Body of pancreas (tissue), 4 donors: ENCODE measurements around the gene ASRGL1.

Experiments used
- POLR2A ChIP-seq, 3 donors: fragments of 450-650 bp; IDR thresholded peaks; one replicate each; pipeline ENCODE4 v1.6.1; 2016; ENCODE audit warnings: antibody characterized with exemption in 3 of 3, mild to moderate bottlenecking in 2 of 3
- TF ChIP-seq, protein P1 (sequence below), 7 experiments: fragments of 450-650 bp in 4 of 7; fragments of 200-600 bp in 3 of 7; sonication (generic) in 3 of 7; IDR thresholded peaks; one replicate each; pipeline ENCODE4 v1.5.1; 2016 to 2019; ENCODE audit warnings: antibody characterized with exemption in 7 of 7

DNA sequence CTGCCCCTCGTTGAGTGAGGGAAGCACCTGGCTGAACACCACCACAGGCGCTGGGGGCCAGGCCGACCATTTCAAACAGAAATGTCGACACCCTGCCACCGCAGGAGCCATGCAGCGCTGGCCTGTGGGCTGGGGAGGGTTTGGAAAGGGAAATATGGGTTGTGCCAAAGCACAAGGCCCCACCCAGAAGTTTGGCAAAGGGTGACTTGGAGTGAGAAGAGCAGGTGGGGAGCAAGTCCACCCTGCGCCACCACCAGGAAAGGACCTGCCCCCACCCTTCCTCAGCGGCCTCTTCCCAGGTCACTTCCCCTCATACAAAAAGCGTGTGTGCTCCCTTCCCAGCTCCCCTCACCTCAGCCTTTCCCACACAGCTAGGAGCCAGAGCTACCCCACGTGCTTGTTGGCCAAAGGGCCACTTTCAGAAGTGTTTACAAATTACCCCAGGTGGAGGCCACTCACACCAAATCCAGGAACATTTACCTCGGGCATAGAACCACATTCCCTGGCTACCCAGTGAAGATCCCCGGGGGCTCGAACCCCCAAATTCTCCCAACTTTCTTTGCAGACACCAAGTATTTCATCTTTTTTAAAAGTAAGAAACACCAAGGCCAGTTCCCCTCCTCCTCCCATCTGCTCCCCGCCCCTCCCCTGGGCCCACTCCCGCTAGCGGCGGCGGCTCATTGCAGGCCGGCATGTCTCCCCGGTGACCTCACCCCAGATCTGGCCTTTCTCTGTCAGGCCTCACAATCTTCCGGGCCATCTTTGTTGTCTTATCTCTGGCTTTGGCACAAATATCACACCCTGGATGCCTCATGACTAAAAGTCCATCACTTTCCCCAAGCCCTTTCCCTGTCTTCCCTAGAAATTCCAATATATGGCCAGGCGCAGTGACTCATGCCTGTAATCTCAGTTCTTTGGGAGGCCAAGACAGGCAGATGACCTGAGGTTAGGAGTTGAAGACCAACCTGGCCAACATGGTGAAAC, 61.1 kb downstream of the ASRGL1 start:
- TF ChIP-seq, protein P1, sequence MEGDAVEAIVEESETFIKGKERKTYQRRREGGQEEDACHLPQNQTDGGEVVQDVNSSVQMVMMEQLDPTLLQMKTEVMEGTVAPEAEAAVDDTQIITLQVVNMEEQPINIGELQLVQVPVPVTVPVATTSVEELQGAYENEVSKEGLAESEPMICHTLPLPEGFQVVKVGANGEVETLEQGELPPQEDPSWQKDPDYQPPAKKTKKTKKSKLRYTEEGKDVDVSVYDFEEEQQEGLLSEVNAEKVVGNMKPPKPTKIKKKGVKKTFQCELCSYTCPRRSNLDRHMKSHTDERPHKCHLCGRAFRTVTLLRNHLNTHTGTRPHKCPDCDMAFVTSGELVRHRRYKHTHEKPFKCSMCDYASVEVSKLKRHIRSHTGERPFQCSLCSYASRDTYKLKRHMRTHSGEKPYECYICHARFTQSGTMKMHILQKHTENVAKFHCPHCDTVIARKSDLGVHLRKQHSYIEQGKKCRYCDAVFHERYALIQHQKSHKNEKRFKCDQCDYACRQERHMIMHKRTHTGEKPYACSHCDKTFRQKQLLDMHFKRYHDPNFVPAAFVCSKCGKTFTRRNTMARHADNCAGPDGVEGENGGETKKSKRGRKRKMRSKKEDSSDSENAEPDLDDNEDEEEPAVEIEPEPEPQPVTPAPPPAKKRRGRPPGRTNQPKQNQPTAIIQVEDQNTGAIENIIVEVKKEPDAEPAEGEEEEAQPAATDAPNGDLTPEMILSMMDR (IDR thresholded peaks at IDR 0.05): no peak
- no peak for TF ChIP-seq POLR2A (IDR thresholded peaks at IDR 0.05)
